HG03060 (cell line): ENCODE data around the gene CYCS.
"Not testable (repeated sequence)": the region's sequence is repeated elsewhere in the genome, so short reads cannot be mapped to it uniquely, and the experiment has no call there.

Source experiments
- ATAC-seq: cut with Tn5 transposase; IDR thresholded peaks from one replicate; pipeline ENCODE4 v1.9.1; 2021; ENCODE audit warnings: low read depth, moderate number of reproducible peaks; ENCODE audit not compliant: unreplicated experiment

CYCS gene

DNA sequence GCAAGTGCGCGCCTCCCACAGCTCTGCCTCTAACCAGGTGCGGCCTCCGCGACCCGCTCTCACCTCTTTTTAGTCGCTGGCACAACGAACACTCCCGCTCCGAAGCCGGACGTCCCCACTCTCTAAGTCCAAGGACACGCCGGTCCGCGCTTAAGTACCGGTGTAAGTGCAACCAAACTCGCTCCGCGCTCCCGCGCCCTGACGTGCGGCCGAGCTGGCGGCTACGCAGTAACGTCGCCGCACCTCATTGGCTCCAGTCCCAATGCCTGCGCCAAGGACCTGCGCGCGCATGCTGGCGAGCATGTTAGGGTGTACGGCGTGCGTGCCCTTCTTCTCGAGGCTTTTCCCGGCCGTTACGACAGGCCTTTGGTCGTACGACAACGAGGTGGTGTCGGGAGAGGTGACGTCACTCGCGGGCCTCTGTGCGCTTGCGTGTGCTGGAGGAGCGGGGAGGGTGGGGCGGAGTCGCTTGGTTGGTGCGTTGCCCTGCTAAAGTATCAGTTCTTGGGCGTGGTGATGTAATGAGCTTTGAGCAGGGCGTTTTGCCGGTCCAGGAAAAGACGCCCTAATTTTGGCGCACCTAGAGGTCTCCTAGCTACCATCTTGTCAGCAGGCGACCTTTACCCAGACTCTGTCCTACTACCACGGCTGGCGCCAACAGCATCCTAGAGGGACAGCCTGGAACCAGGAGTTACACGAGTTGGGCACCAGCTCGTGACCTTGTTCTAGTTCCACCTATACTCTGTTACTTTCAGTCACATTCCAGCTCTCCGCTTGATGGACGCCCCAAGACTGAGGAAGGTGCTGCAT, at the start of gene CYCS:
TSS of gene CYCS (minus strand) at position 124 of the 810 bp plus-strand sequence. CDS start 1,141 bp downstream, outside the sequence.
- ATAC-seq = peak; percentile 81

- no peak for ATAC-seq
Observed at GRCh38 chr7:25173184-25173583, 48.1 kb upstream of the CYCS start.

- no peak for ATAC-seq
Observed at GRCh38 chr7:25171516-25171915, 46.5 kb upstream of the CYCS start.

- ATAC-seq = no peak
Observed at GRCh38 chr7:25171071-25171470, 46.0 kb upstream of the CYCS start.

GRCh38 chr7:25169683-25170082, 44.6 kb upstream of the CYCS start:
- ATAC-seq = no peak

DNA sequence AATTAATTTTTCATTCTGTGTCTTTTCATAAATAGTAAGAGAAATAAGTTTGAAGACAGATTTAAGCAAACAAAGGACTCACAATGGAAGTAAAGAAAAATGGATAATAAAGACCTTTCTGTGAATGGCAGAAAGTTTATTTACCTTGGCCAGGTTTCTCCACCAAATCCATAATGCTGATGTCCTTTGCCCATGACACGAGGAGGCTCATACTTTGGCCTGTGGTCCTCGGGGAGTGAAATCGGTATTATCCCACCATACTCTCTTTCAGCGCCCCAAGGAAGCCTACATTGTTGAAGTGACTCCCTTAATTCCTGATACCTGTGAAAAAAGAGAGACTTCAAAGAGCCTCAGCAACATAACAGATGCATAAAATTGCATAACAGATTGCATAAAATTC, 43.1 kb upstream of the CYCS start:
- ATAC-seq = no peak

- ATAC-seq = no peak
Observed at GRCh38 chr7:25167262-25167843, 42.3 kb upstream of the CYCS start.

DNA sequence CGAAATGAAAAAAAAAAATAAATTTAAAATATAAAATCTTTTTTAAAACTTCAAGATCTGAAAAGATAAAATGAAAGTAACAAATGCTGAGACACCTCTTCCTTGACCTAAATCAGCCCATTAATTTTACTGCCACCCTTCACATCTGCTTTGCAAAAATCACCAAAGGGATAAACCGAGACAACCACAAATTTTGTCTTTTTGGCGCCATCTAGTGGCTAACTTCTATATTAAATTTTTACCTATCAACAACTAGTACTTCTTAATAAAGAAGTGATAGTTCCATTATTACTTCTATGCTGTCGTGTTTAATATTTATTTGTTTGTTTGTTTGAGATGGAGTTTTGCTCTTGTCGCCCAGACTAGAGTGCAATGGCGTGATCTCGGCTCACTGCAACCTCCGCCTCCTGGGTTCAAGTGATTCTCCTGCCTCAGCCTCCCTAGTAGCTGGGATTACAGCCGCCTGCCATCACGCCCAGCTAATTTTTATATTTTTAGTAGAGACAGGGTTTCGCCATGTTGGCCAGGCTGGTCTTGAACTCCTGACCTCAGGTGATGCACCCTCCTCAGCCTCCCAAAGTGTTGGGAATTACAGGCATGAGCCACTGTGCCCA, 35.0 kb upstream of the CYCS start:
- ATAC-seq = not testable (repeated sequence)

DNA sequence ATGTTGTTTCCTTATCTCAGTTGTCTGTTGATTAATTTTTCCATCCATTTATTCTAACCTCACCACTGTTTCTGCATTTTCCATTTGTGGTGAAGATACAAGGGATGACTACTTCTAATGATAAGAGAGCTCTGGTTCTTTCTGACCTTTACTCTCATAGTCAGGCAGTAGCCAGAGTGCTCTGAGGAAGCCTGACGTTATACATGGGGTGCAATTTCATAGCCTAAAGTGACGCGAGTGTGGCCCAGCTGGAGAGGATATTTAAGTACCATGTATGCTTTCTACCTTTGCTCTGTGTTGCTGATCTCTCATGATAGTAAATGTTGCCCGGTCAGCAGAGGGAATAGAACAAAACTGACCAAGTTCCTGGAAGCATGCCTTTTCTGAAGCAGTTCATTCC, 33.9 kb upstream of the CYCS start:
- no peak for ATAC-seq

DNA sequence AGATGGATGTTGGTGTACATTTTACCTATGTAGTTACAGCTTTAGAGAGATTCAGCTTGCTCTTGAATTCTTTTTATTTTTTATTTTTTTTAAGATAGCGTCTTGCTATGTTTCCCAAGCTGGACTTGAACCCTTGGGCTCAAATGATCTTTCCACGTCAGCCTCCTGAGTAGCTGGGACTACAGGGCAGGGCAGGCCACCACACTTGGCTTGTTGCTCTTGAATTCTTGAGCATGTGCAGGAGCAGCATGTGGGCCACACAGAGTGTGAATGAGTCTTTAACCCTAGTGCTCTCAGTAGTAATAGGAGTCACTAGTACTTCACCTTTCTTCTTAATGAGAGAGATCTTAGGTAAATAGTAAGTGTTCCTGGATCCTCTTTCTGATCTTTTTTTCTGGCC, 26.7 kb upstream of the CYCS start:
- no peak for ATAC-seq

DNA sequence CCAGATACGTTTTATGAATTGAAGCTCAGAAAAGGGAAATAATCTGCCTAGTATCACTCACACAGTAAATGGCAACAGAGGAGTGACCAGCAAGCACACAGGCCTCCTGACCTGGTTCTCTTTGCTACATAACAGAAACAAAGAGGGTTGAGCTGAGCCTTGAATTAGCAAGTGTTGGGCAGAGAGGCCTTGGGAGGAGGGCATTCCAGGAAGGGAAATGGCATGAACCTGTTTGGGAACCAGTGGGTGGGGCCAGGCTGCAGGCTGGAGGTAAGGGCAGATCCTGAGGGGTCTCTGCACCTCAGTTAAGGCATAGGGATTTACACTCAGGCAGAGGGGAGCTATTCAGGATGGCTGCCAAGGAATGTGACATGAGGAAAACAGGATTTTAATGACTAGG, 24.8 kb upstream of the CYCS start:
- no peak for ATAC-seq

- ATAC-seq = no peak
Observed at GRCh38 chr7:25148772-25149575, 23.9 kb upstream of the CYCS start.

- ATAC-seq = no peak
Observed at GRCh38 chr7:25143763-25144162, 18.7 kb upstream of the CYCS start.

GRCh38 chr7:25139536-25139935, 14.5 kb upstream of the CYCS start:
- ATAC-seq = no peak

- ATAC-seq = no peak
Observed at GRCh38 chr7:25134358-25135010, 9.4 kb upstream of the CYCS start.

DNA sequence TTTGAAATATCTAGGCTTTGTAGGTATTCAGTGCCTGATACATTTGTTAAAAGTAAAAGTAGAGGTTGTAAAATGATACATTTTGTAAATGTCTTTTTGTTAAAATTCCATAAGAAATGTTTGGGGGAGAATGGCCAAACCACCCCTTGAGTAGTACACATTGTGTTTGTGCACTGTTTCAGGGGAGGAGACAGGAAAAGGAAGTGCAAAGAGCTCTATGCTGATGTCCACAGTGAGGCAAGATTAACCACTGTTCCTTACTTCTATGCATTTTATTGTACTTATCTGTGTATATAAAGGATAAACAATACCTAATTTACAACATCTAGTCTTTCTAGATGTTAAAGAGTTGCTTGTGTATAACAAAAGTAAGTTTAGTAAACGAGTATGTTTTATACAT, 7.4 kb upstream of the CYCS start:
- no peak for ATAC-seq

DNA sequence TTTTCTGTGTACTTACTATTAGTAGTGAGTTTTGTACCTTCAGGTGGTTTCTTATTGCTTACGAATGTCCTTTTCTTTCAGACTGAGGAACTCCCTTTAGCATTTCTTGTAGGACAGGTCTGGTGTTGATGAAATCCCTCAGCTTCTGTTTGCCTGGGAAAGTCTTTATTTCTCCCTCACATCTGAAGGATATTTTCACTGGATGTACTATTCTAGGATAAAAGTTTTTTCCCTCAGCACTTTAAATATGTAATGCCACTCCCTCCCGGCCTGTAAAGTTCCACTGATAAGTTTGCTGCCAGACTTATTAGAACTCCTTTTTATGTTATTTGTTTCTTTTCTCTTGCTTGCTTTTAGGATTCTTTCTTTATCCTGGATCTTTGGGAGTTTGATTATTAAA, 1.7 kb upstream of the CYCS start:
- no peak for ATAC-seq

- ATAC-seq = no peak
Observed at GRCh38 chr7:25124465-25125136, 459 bp downstream of the CYCS start.

DNA sequence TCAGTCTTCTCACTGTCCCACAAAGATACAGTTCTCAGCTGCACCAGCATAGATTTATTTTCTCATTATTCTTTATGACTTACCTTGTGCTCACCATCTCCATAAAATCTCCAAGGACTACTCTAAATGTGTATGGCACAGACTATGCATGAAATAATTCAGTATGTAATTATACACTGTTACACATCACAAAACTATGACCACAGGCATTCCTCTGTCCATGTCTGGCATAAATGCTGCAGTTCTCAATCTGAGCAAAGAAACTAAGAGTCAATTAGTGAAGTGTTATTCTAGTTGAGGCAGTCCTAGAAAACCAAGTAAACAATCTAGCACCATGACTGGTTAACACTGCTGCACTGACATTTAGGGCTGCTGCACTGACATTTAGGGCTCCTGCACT, 2.7 kb downstream of the CYCS start:
- ATAC-seq = no peak

DNA sequence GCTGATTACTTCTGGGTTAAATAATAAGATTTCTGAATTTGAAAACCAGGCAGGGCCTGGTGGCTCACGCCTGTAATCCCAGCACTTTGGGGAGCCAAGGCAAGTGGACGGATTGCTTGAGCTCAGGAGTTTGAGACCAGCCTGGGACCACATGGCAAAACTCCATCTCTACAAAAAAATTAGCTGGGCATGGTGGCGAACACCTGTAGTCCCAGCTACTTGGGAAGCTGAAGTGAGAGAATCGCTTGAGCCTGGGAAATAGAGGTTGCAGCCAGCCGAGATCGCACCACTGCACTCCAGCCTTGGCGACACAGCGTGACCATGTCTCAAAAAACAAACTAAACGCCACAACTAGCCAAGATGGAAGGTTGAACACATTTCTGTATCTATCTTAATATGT, 3.5 kb downstream of the CYCS start:
- ATAC-seq = no peak
